ENCODE data around the gene TMEM41A.

TMEM41A gene

DNA sequence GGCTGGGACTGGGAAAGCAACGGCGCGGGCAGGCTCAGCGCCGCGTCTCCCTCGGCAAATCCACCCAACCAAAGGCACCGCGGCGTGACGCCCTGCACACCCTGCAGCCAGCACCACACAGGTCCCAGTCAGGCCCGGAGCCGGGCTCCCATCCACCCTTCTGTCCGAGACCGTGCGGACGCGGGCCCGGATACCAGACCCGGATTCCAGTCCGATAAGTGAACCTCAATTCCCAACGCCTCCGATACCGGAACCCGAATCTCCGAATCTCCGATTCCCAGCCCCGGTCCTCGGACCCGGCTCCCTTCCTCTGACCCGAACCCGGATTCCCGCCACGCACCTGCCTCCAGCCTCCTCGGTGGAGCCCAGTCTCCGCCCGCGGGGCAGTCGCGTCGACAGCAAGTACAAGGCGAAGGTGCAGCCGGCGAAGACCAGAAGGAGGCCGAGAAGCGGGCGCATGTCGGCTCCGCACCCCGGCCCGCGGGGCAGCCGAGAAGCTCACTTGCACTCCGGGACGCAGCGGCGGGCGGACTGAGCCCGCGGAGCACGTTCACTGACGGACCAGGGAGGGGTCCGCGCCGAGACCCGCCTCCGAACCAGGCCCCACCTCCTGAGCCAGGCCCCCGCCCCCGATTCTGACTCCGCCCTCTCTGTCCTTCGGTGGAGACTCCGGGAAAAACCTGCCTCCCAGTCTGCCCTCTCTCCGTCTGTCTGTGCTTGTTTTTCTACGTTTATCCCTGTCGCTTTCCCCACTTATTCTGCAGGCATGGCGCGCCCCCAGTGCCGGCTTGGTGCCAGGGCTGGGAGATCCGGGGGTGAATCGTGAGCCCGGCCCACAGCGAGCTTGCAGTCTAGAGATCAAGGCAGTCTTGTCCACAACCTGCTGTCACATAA lies at the start of gene TMEM41A:
Gene TMEM41A (minus strand): TSS at position 533 of the 894 bp plus-strand sequence. CDS start 74 bp downstream, at position 459.
- H3K27ac ChIP-seq: peak within 1 kb of the TSS; percentile 87
- TF ChIP-seq CTCF (conservative IDR thresholded peaks at IDR 0.05) (no peak; the same call in 1 of the 2 replicates), ZFX (IDR thresholded peaks at IDR 0.05) (peak; percentile 87)

DNA sequence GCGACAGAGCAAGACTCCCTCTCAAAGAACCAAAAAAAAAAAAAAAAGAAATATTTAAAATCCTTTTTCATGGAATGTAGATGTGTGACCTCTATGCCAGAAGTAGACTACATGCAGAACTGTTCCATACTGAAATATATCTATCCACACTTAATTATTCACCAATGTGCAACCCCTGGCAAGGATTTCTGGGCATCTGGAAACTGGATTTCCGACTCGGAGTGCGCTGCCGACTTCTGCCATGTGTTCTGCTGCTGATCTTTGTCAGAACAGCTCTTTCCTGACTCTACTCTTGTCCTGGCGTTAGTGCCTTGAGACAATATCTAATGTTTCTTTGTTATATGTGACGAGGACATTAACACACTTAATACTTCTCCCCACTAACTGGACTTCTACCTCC lies 41.9 kb upstream of the TMEM41A start:
- H3K27ac ChIP-seq: no peak overlapping the region
- no peak for TF ChIP-seq ZFX (IDR thresholded peaks at IDR 0.05)
- no peak for TF ChIP-seq CTCF (conservative IDR thresholded peaks at IDR 0.05)

- no peak for TF ChIP-seq ZFX (IDR thresholded peaks at IDR 0.05)
- no peak for TF ChIP-seq CTCF (conservative IDR thresholded peaks at IDR 0.05)
- H3K27ac ChIP-seq: no peak overlapping the region
These were observed 41.1 kb upstream of the TMEM41A start for GRCh38 chr3:185539934-185540333.

- no peak for TF ChIP-seq CTCF (conservative IDR thresholded peaks at IDR 0.05)
- TF ChIP-seq ZFX (IDR thresholded peaks at IDR 0.05): no peak
- peak overlapping the region; percentile 63 for H3K27ac ChIP-seq
These were observed 38.6 kb upstream of the TMEM41A start for GRCh38 chr3:185537369-185537970.

DNA sequence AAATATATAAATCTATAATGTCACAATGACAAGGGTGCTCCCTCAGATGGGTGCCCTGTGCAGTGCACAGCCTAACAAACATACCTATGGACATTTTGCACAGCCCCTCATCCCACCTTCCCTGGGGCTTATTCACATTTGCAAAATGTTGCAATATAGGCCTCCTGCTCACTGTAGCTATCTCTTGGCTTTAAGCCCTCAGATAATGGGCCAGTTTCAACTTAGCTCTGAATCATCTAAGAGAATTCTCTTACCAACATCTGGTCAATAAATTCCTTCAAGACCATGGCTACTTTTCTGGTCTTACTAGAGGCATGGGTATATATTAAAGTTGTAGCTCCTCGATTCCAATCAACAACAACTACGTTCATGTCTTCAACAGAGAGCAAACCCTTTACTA lies 35.7 kb upstream of the TMEM41A start:
- TF ChIP-seq ZFX (IDR thresholded peaks at IDR 0.05) (no peak), CTCF (conservative IDR thresholded peaks at IDR 0.05) (no peak)
- H3K27ac ChIP-seq: no peak overlapping the region

DNA sequence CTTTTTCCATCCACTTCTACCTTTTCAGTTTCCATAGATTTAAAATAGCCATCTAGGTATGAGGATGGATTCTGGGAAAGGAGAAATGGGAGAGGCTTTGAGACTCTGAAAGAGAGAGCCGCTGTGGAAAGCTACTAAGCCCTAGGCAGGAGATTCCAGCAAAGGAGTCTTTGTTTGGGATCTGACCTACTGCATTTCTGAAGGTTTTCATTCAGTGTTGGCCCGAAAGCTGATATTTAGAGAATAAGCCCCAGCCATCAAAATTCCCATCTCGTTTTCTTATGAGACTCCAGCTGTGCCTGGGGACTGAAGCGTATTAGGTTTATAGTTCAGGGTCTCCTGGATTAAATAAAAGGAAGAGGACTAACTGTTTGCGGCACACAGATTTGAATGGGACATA lies 34.1 kb upstream of the TMEM41A start:
- H3K27ac ChIP-seq: no peak overlapping the region
- TF ChIP-seq ZFX (IDR thresholded peaks at IDR 0.05) (no peak), CTCF (conservative IDR thresholded peaks at IDR 0.05) (no peak)

DNA sequence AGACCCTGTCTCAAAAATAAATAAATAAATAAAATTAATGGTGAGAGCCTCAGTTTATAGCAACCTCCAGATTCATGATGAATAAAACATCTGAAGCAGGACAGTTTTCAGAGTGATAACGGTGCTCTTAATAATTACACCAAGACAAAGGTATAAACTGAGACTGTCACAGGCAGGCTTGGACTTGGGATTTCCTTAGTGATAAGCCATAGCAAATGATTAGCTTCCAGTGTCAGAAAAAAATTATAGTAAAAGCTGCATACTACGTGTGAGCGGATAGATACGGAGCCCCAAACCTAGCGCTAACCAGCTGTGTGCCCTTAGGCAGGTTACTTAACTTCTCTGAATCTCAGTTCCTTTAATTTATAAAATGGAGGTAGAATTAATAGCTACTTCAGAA lies 32.0 kb upstream of the TMEM41A start:
- H3K27ac ChIP-seq: no peak overlapping the region
- TF ChIP-seq ZFX (IDR thresholded peaks at IDR 0.05): no peak
- TF ChIP-seq CTCF (conservative IDR thresholded peaks at IDR 0.05): no peak
